Measurements from ENCODE around the gene STARD13. TPM values are rescaled to one million over a fixed set of nuclear protein-coding genes. Genes with fewer than 3 reads are reported as not detected.

STARD13 gene
- total RNA-seq, 2 donors from 2014 or later, result 18.9 to 29.7 TPM

DNA sequence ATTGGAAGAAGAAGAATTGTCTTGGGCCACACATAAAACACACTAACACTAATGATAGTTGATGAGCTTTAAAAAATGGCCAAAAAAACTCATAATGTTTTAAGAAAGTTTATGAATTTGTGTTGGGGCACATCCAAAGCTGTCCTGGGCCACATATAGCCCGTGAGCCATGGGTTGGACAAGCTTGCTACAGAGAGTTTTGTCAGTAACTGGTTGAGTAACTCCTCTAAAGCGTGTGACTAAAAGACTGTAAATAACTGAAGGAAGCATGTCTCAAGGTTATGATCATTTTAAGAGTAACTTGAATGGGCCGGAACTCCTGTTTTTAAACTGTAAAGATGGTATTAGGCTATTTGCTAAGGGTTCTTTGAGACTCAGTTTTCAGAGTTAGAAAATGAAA is 151.3 kb downstream of the STARD13 start:
- H3K4me1 ChIP-seq, result no peaks in the 10 kb centered on the region
- TF ChIP-seq, protein P1, sequence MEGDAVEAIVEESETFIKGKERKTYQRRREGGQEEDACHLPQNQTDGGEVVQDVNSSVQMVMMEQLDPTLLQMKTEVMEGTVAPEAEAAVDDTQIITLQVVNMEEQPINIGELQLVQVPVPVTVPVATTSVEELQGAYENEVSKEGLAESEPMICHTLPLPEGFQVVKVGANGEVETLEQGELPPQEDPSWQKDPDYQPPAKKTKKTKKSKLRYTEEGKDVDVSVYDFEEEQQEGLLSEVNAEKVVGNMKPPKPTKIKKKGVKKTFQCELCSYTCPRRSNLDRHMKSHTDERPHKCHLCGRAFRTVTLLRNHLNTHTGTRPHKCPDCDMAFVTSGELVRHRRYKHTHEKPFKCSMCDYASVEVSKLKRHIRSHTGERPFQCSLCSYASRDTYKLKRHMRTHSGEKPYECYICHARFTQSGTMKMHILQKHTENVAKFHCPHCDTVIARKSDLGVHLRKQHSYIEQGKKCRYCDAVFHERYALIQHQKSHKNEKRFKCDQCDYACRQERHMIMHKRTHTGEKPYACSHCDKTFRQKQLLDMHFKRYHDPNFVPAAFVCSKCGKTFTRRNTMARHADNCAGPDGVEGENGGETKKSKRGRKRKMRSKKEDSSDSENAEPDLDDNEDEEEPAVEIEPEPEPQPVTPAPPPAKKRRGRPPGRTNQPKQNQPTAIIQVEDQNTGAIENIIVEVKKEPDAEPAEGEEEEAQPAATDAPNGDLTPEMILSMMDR (IDR thresholded peaks at IDR 0.05), result no peak
- no peak for TF ChIP-seq POLR2A (IDR thresholded peaks at IDR 0.05)
- 66 to 80% methylated on average over 3 of the region's 3 CpGs for WGBS, 2 donors
- no peak overlapping the region for H3K4me3 ChIP-seq
- H3K36me3 ChIP-seq (replicated peaks in 1 of 2; ENCODE audit: insufficient read depth in 1 of 2, low read depth in 2 of 2), result peaks cover 0 to under 1% of the 10 kb centered on the region in 2 donors
- ATAC-seq (no peak), DNase-seq (no peak)
- intact Hi-C loops (cut with DNase I), result no loop called here
- H3K27ac ChIP-seq, result no peak overlapping the region
- H3K27me3 ChIP-seq, result no peaks in the 10 kb centered on the region
- no peaks in the 10 kb centered on the region for H3K9me3 ChIP-seq

- no peaks in the 10 kb centered on the region for H3K4me1 ChIP-seq
- no peak for ATAC-seq
- TF ChIP-seq POLR2A (IDR thresholded peaks at IDR 0.05), result no peak
- TF ChIP-seq, protein P1 (IDR thresholded peaks at IDR 0.05), result no peak
- intact Hi-C loops (cut with DNase I), result no loop called here
- no peak overlapping the region for H3K27ac ChIP-seq
- WGBS, 2 donors, result 44 to 73% methylated on average over 1 of the region's 1 CpG
- H3K27me3 ChIP-seq, result no peaks in the 10 kb centered on the region
- no peaks in the 10 kb centered on the region for H3K9me3 ChIP-seq
- H3K36me3 ChIP-seq (replicated peaks in 1 of 2; ENCODE audit: insufficient read depth in 1 of 2, low read depth in 2 of 2), result peaks cover 0 to 7% of the 10 kb centered on the region in 2 donors
- DNase-seq, result no peak
- H3K4me3 ChIP-seq, result no peak overlapping the region
Observed at GRCh38 chr13:33132644-33133440, 152.7 kb downstream of the STARD13 start.

DNA sequence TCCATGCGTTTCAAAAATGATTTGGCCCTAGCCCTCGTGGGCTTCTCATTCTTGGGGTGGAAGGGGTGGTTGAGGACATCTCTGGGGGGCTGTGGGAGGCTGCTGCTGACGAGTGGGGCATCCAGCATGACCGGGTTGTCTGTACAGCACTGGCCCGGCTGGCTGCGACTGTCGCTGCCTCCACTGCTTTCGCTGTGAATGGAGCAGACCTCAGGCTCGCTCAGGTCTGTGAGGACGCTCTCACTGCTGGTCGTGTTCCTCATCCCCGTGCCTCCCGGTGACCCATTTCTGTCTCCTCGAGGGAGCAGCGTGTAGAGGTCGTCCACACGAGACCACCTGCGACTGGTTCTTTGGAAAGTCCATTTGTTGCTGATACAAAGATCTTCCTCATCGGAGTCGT is 155.7 kb downstream of the STARD13 start:
- H3K4me1 ChIP-seq, result peaks cover 15% of the 10 kb centered on the region
- intact Hi-C loops (cut with DNase I), result no loop called here
- H3K27ac ChIP-seq, result no peak overlapping the region
- no peak overlapping the region for H3K4me3 ChIP-seq
- no peaks in the 10 kb centered on the region for H3K27me3 ChIP-seq
- DNase-seq (no peak), ATAC-seq (no peak)
- H3K36me3 ChIP-seq (replicated peaks in 1 of 2; ENCODE audit: insufficient read depth in 1 of 2, low read depth in 2 of 2), result peaks cover 0 to 7% of the 10 kb centered on the region in 2 donors
- no peaks in the 10 kb centered on the region for H3K9me3 ChIP-seq
- TF ChIP-seq, protein P1 (IDR thresholded peaks at IDR 0.05), result no peak
- TF ChIP-seq POLR2A (IDR thresholded peaks at IDR 0.05), result no peak
- WGBS, 2 donors, result 95 to 97% methylated on average over 12 to 20 of the region's 20 CpGs

DNA sequence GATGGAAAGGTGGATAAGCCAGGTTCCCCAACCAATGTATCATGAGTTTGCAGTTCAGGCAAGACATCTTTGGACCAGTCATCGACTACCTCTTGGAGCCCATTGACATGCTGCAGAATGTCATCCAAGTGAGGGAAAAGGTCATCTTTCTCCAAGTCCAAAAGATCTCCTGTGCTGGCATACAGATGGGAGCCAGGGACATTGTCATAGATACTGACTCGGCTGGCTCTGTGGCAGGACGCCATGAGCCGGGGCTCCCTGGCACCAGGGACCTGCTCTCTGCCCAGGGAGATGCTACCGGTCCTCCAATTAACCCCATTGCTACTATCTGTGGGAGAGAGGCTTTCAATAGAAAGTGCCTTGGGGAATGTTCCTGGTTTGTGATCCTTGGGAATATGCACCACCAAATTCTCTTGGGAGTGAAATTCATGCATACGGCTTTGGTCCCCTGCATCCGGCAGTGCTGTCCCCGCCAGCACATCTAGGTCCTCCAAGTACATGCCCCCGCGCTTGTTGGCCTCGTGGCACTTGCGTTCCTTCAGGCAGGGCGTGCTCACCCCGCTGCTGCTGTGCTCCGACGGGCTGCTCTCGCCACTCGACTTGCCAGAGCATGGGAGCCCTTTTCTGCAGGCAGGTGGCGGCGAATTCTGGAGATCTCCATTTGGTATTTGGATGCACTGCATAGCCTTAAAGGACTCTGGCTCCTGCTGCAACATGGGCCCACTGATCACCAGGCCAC is 156.3 kb downstream of the STARD13 start:
- intact Hi-C loops (cut with DNase I), result no loop called here
- Histone ChIP-seq H3K27me3 (no peaks in the 10 kb centered on the region), H3K4me3 (no peak overlapping the region), H3K36me3 (replicated peaks in 1 of 2; ENCODE audit: insufficient read depth in 1 of 2, low read depth in 2 of 2) (peaks cover 0 to 7% of the 10 kb centered on the region in 2 donors), H3K4me1 (peaks cover 15% of the 10 kb centered on the region), H3K9me3 (no peaks in the 10 kb centered on the region), H3K27ac (no peak overlapping the region)
- ATAC-seq, result no peak
- 93 to 94% methylated on average over 18 to 19 of the region's 20 CpGs for WGBS, 2 donors
- no peak for DNase-seq
- TF ChIP-seq, protein P1 (IDR thresholded peaks at IDR 0.05), result no peak
- TF ChIP-seq POLR2A (IDR thresholded peaks at IDR 0.05), result no peak
